Transverse colon (tissue), 3 donors: ENCODE data around the gene SAP130.

Experiments
- POLR2A ChIP-seq: fragments of 450-650 bp; IDR thresholded peaks from one replicate; pipeline ENCODE4 v1.6.1; 2016; ENCODE audit warnings: antibody characterized with exemption, mild to moderate bottlenecking, moderate library complexity
- TF ChIP-seq, protein P1 (sequence below), 5 experiments: fragments of 200-600 bp in 3 of 5; fragments of 450-650 bp in 2 of 5; sonication (generic) in 3 of 5; IDR thresholded peaks; 1 replicate in 2 of 5; 2 replicates in 3 of 5; pipeline ENCODE4 v1.5.1; 2016 to 2017; ENCODE audit warnings: antibody characterized with exemption in 5 of 5, inconsistent platforms in 3 of 5, mild to moderate bottlenecking in 2 of 5, moderate library complexity in 1 of 5

DNA sequence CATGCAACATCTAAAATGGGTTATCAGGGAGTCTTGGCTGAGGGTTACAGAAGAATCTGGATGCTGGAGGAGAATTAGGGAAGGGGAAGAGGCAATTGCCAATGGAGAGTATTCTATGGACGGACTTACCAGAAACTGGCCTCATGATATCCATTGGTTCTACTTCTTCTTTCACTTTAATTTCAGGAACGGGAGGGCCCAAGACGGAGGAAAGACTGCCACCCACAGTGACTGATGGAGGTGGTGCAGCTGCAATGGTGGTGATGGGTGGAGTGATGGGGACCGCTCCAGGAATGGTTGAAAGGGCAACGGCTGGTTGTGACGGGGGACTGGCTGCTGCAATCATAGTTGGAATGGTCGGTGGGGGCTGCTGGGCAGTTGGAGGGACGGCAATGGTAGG lies 73.0 kb downstream of the SAP130 start:
- TF ChIP-seq POLR2A = no peak
- TF ChIP-seq, protein P1, sequence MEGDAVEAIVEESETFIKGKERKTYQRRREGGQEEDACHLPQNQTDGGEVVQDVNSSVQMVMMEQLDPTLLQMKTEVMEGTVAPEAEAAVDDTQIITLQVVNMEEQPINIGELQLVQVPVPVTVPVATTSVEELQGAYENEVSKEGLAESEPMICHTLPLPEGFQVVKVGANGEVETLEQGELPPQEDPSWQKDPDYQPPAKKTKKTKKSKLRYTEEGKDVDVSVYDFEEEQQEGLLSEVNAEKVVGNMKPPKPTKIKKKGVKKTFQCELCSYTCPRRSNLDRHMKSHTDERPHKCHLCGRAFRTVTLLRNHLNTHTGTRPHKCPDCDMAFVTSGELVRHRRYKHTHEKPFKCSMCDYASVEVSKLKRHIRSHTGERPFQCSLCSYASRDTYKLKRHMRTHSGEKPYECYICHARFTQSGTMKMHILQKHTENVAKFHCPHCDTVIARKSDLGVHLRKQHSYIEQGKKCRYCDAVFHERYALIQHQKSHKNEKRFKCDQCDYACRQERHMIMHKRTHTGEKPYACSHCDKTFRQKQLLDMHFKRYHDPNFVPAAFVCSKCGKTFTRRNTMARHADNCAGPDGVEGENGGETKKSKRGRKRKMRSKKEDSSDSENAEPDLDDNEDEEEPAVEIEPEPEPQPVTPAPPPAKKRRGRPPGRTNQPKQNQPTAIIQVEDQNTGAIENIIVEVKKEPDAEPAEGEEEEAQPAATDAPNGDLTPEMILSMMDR (IDR thresholded peaks at IDR 0.05) = no peak
